GM12874 (cell line): ENCODE measurements around the gene C5orf52.

Source experiments
- TF ChIP-seq, protein P1 (sequence below): IDR thresholded peaks from 2 replicates; pipeline ENCODE4 v1.5.1; 2011; ENCODE audit warnings: low read depth, mild to moderate bottlenecking, control low read depth, low read length, moderate library complexity; ENCODE audit not compliant: insufficient read depth

C5orf52 gene

GRCh38 chr5:157650991-157651611 is 20.2 kb upstream of the C5orf52 start:
- TF ChIP-seq, protein P1, sequence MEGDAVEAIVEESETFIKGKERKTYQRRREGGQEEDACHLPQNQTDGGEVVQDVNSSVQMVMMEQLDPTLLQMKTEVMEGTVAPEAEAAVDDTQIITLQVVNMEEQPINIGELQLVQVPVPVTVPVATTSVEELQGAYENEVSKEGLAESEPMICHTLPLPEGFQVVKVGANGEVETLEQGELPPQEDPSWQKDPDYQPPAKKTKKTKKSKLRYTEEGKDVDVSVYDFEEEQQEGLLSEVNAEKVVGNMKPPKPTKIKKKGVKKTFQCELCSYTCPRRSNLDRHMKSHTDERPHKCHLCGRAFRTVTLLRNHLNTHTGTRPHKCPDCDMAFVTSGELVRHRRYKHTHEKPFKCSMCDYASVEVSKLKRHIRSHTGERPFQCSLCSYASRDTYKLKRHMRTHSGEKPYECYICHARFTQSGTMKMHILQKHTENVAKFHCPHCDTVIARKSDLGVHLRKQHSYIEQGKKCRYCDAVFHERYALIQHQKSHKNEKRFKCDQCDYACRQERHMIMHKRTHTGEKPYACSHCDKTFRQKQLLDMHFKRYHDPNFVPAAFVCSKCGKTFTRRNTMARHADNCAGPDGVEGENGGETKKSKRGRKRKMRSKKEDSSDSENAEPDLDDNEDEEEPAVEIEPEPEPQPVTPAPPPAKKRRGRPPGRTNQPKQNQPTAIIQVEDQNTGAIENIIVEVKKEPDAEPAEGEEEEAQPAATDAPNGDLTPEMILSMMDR, result no peak

DNA sequence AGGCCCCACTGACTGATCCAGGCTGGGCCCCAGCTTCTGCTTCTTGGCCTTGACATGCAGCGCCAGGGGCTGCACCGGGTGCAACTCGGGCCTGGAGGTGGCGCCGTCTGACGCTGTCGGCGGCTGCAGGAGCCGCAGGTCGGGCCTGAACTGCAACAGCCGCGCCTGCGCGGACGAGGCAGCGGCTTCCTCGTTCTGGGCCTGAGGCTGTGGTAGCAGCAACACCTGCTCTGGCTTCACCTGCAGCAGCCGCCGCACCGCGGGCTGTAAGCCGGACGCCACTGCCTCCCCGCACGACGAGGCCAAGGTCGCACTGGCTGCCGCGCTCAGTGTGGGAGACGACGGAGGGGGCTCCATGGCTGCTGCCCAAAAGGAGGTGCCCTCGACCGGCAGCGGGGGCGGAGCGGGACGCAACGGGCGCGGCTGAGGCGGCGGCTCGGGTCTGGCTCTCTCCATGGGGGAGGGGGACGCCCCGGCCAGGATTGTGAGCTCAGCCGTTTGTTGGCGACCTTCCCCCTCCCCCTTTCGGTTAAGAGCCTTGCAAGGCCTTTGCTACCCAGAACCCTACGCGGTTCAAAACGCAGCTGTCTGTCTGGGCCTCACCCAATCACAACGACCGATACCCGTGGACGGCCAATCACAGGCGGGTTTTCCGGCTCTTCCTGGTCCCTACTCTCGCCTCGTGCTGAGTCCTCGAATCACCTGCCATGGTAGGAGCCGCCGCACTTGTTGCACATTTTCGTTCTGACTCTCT is 19.5 kb upstream of the C5orf52 start:
- TF ChIP-seq, protein P1, result no peak

DNA sequence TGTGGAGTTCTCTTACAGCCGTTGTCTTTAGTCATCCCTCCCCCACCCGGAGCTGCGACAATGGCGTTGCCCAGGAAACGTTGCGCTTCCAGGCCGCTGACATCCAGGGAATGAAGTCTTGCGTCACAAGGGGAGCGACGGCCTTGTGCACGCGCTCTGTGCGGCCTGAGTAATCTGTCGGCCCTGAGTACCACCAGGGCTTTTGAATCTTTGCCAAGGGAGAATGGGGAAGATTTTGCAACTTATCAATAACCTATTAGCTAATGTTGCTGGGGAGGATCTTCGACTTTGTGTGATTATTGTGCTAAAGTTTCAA is 19.0 kb upstream of the C5orf52 start, which contains the start of gene SOX30:
TSS of gene SOX30 (minus strand) at position 62 of the 316 bp plus-strand sequence. CDS start 360 bp downstream, outside the sequence.
- TF ChIP-seq, protein P1, result no peak

- TF ChIP-seq, protein P1, result no peak
These were observed 13.8 kb upstream of the C5orf52 start for GRCh38 chr5:157657516-157657915.

GRCh38 chr5:157658893-157659292 is 12.4 kb upstream of the C5orf52 start:
- TF ChIP-seq, protein P1, result no peak

- TF ChIP-seq, protein P1, result no peak
These were observed 11.3 kb upstream of the C5orf52 start for GRCh38 chr5:157659868-157660660.

DNA sequence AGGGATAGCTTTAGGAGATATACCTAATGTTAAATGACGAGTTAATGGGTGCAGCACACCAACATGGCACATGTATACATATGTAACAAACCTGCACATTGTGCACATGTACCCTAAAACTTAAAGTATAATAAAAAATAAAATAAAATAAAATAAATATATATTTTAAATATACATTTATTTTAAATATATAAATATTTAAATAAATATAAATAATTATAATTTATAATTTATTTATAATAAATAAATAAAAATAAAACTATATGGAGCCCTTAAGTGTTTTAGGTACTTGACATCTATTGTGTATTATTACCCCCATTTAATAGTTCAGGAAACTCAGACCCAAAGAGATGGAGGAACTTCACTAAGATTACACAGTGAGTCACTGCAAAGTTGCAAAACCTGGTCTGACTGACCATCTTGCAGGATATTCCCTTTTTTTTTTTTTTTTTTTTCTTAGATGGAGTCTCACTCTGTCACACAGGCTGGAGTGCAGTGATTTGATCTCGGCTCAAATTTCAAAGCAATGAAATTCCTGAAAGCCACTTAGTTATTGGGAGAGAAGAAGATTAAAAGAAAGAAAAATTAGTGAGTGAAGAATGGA is 5.8 kb upstream of the C5orf52 start:
- TF ChIP-seq, protein P1, result no peak
